ENCODE measurements around the gene OR1E1. TPM values are rescaled to one million over a fixed set of nuclear protein-coding genes. Genes with fewer than 3 reads are reported as not detected.
"Not testable (repeated sequence)": the region's sequence is repeated elsewhere in the genome, so short reads cannot be mapped to it uniquely, and the experiment has no call there.

Gene OR1E1
- polyA plus RNA-seq, 1 donor (not counting 4 experiments of a cell fraction or from before 2014, with no cell fraction given) = not detected

DNA sequence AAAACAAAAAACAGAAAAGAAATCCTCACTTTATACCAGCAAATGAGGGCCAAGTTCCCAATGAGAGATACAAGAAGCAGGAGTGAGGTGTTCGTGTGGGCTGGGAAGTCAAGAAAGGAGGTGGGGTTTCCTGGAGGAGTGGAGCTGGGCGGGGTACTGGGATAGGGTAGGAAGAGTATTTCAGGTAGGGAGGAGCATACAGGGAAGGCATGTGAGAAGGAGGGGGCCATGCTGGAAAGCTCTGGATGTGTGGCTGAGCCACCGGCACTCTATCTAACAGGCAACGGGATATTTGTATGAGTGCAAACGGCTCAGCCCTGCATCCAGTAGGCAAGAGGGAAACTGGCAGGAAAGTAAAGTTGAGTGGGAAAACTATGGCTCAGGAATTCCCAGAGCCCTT lies 16.3 kb downstream of the OR1E1 start:
- H3K4me1 ChIP-seq (ENCODE audit: control insufficient read depth, extremely low read depth, insufficient read depth, low read length) = no peaks in the 10 kb centered on the region
- H4K20me1 ChIP-seq (ENCODE audit: control insufficient read depth, extremely low read depth, insufficient read depth, low read length) = no peaks in the 10 kb centered on the region
- no peak overlapping the region for H3K4me2 ChIP-seq (ENCODE audit: control insufficient read depth, extremely low read depth, insufficient read depth, low read depth, low read length)
- H3K79me2 ChIP-seq (ENCODE audit: control insufficient read depth, insufficient read depth, low read length) = no peaks in the 10 kb centered on the region
- H2AFZ ChIP-seq (ENCODE audit: control insufficient read depth, low read length) = no peak overlapping the region
- no peaks in the 10 kb centered on the region for H3K27me3 ChIP-seq (ENCODE audit: control insufficient read depth, extremely low read depth, insufficient read depth, low read length)
- H3K4me3 ChIP-seq (ENCODE audit: control insufficient read depth in 2 of 3, extremely low read depth in 1 of 3, insufficient read depth in 2 of 3, low read depth in 1 of 3, low read length in 3 of 3) = no peak overlapping the region
- DNase-seq (ENCODE audit: low read depth, low spot score) = no peak
- no peak for FAIRE-seq
- no peak overlapping the region for H3K27ac ChIP-seq (ENCODE audit: control insufficient read depth, insufficient read depth, low read length)
- H3K9ac ChIP-seq (ENCODE audit: control insufficient read depth, extremely low read depth, insufficient read depth, low read length) = no peak overlapping the region
- no peaks in the 10 kb centered on the region for H3K9me3 ChIP-seq (ENCODE audit: control insufficient read depth, low read depth, low read length)
- dilution Hi-C loops (cut with MboI; ENCODE audit: extremely low pct_ligation_motif_present, low sequenced_read_pairs) = no loop called here
- H3K9me1 ChIP-seq (ENCODE audit: control insufficient read depth, extremely low read depth, insufficient read depth, low read length) = no peaks in the 10 kb centered on the region
- TF ChIP-seq EZH2 (IDR thresholded peaks at IDR 0.05; ENCODE audit: low read length) (no peak), CTCF (optimal IDR thresholded peaks at IDR 0.05 in 1 of 3, IDR thresholded peaks at IDR 0.05 in 1 of 3, conservative IDR thresholded peaks at IDR 0.05 in 1 of 3; ENCODE audit: extremely low read depth in 1 of 3, insufficient read depth in 2 of 3, low read length in 3 of 3) (no peak)
- no peaks in the 10 kb centered on the region for H3K36me3 ChIP-seq (ENCODE audit: control insufficient read depth in 2 of 2, extremely low read depth in 1 of 2, insufficient read depth in 2 of 2, low read length in 2 of 2)

GRCh38 chr17:3378321-3378720 lies 19.9 kb downstream of the OR1E1 start:
- dilution Hi-C loops (cut with MboI; ENCODE audit: extremely low pct_ligation_motif_present, low sequenced_read_pairs) = no loop called here
- H3K9me1 ChIP-seq (ENCODE audit: control insufficient read depth, extremely low read depth, insufficient read depth, low read length) = no peaks in the 10 kb centered on the region
- H3K36me3 ChIP-seq (ENCODE audit: control insufficient read depth in 2 of 2, extremely low read depth in 1 of 2, insufficient read depth in 2 of 2, low read length in 2 of 2) = no peaks in the 10 kb centered on the region
- H4K20me1 ChIP-seq (ENCODE audit: control insufficient read depth, extremely low read depth, insufficient read depth, low read length) = no peaks in the 10 kb centered on the region
- no peak overlapping the region for H2AFZ ChIP-seq (ENCODE audit: control insufficient read depth, low read length)
- no peak for FAIRE-seq
- TF ChIP-seq CTCF (optimal IDR thresholded peaks at IDR 0.05 in 1 of 3, IDR thresholded peaks at IDR 0.05 in 1 of 3, conservative IDR thresholded peaks at IDR 0.05 in 1 of 3; ENCODE audit: extremely low read depth in 1 of 3, insufficient read depth in 2 of 3, low read length in 3 of 3) (no peak), EZH2 (IDR thresholded peaks at IDR 0.05; ENCODE audit: low read length) (no peak)
- no peak overlapping the region for H3K4me3 ChIP-seq (ENCODE audit: control insufficient read depth in 2 of 3, extremely low read depth in 1 of 3, insufficient read depth in 2 of 3, low read depth in 1 of 3, low read length in 3 of 3)
- H3K27ac ChIP-seq (ENCODE audit: control insufficient read depth, insufficient read depth, low read length) = no peak overlapping the region
- no peaks in the 10 kb centered on the region for H3K4me1 ChIP-seq (ENCODE audit: control insufficient read depth, extremely low read depth, insufficient read depth, low read length)
- H3K9ac ChIP-seq (ENCODE audit: control insufficient read depth, extremely low read depth, insufficient read depth, low read length) = no peak overlapping the region
- H3K9me3 ChIP-seq (ENCODE audit: control insufficient read depth, low read depth, low read length) = no peaks in the 10 kb centered on the region
- H3K4me2 ChIP-seq (ENCODE audit: control insufficient read depth, extremely low read depth, insufficient read depth, low read depth, low read length) = no peak overlapping the region
- no peak for DNase-seq (ENCODE audit: low read depth, low spot score)
- no peaks in the 10 kb centered on the region for H3K79me2 ChIP-seq (ENCODE audit: control insufficient read depth, insufficient read depth, low read length)
- no peaks in the 10 kb centered on the region for H3K27me3 ChIP-seq (ENCODE audit: control insufficient read depth, extremely low read depth, insufficient read depth, low read length)

GRCh38 chr17:3371167-3371566 lies 27.0 kb downstream of the OR1E1 start:
- H3K9me1 ChIP-seq (ENCODE audit: control insufficient read depth, extremely low read depth, insufficient read depth, low read length); H3K4me2 ChIP-seq (ENCODE audit: control insufficient read depth, extremely low read depth, insufficient read depth, low read depth, low read length); DNase-seq (ENCODE audit: low read depth, low spot score); H3K9me3 ChIP-seq (ENCODE audit: control insufficient read depth, low read depth, low read length); H4K20me1 ChIP-seq (ENCODE audit: control insufficient read depth, extremely low read depth, insufficient read depth, low read length); FAIRE-seq; H3K36me3 ChIP-seq (ENCODE audit: control insufficient read depth in 2 of 2, extremely low read depth in 1 of 2, insufficient read depth in 2 of 2, low read length in 2 of 2); H3K27ac ChIP-seq (ENCODE audit: control insufficient read depth, insufficient read depth, low read length); H3K4me1 ChIP-seq (ENCODE audit: control insufficient read depth, extremely low read depth, insufficient read depth, low read length); dilution Hi-C loops (cut with MboI; ENCODE audit: extremely low pct_ligation_motif_present, low sequenced_read_pairs); H2AFZ ChIP-seq (ENCODE audit: control insufficient read depth, low read length); H3K79me2 ChIP-seq (ENCODE audit: control insufficient read depth, insufficient read depth, low read length); H3K4me3 ChIP-seq (ENCODE audit: control insufficient read depth in 2 of 3, extremely low read depth in 1 of 3, insufficient read depth in 2 of 3, low read depth in 1 of 3, low read length in 3 of 3); H3K9ac ChIP-seq (ENCODE audit: control insufficient read depth, extremely low read depth, insufficient read depth, low read length); H3K27me3 ChIP-seq (ENCODE audit: control insufficient read depth, extremely low read depth, insufficient read depth, low read length): not testable (repeated sequence)
